ENCODE data around the gene DYNC1I1.

DNA sequence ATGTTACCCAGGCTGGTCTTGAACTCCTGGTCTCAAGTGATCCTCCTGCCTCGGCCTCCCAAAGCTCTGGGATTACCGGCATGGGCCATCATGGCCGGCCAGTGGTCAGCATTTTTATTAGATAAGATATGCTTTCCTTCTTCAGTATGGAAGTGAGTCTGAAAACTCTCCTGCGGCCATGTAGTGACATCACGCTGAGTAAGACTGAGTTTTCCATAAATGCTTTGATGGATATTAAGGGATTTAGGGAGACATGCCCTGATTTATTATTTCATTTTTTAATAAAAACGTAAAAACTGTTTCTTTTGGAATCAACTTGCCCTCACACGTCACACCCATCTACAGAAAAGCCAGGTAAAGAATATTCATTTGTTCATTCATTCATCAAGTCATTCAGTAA lies 48.4 kb downstream of the DYNC1I1 start:
- TF ChIP-seq TAF1 (IDR thresholded peaks at IDR 0.05; ENCODE audit: borderline replicate concordance, insufficient read depth, low read length) (no peak), SIN3A (IDR thresholded peaks at IDR 0.05; ENCODE audit: borderline replicate concordance, insufficient read depth, low read length) (no peak), POLR2AphosphoS5 (IDR thresholded peaks at IDR 0.05; ENCODE audit: low read depth, low read length) (no peak)
- TF ChIP-seq, protein P1, sequence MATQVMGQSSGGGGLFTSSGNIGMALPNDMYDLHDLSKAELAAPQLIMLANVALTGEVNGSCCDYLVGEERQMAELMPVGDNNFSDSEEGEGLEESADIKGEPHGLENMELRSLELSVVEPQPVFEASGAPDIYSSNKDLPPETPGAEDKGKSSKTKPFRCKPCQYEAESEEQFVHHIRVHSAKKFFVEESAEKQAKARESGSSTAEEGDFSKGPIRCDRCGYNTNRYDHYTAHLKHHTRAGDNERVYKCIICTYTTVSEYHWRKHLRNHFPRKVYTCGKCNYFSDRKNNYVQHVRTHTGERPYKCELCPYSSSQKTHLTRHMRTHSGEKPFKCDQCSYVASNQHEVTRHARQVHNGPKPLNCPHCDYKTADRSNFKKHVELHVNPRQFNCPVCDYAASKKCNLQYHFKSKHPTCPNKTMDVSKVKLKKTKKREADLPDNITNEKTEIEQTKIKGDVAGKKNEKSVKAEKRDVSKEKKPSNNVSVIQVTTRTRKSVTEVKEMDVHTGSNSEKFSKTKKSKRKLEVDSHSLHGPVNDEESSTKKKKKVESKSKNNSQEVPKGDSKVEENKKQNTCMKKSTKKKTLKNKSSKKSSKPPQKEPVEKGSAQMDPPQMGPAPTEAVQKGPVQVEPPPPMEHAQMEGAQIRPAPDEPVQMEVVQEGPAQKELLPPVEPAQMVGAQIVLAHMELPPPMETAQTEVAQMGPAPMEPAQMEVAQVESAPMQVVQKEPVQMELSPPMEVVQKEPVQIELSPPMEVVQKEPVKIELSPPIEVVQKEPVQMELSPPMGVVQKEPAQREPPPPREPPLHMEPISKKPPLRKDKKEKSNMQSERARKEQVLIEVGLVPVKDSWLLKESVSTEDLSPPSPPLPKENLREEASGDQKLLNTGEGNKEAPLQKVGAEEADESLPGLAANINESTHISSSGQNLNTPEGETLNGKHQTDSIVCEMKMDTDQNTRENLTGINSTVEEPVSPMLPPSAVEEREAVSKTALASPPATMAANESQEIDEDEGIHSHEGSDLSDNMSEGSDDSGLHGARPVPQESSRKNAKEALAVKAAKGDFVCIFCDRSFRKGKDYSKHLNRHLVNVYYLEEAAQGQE (IDR thresholded peaks at IDR 0.05; ENCODE audit: insufficient read depth in 1 of 2, low read depth in 2 of 2, low read length in 2 of 2), result no peak
